Right atrium auricular region (tissue), 2 donors: ENCODE measurements around the gene CCDC192. TPM values are rescaled to one million over a fixed set of nuclear protein-coding genes. Genes with fewer than 3 reads are reported as not detected.

ENCODE experiments used
- DNase-seq: peaks from one replicate; pipeline ENCODE4 v3.0.0-alpha.2; 2019; ENCODE audit warnings: low spot score
- H3K27ac ChIP-seq, 2 donors: fragments of 200-600 bp; sonication (generic); 1 replicate in 1 of 2; 2 replicates in 1 of 2; pipeline ENCODE4 v1.5.1; 2016 to 2019
- H3K27me3 ChIP-seq, 2 donors: fragments of 200-600 bp; sonication (generic); one replicate each; pipeline versions ENCODE4 v1.5.1 to v1.6.0; 2017 to 2019
- H3K36me3 ChIP-seq: fragments of 200-600 bp; sonication (generic); one replicate; pipeline ENCODE4 v1.5.1; 2016
- H3K4me1 ChIP-seq, 2 donors: fragments of 200-600 bp; sonication (generic); one replicate each; pipeline versions ENCODE4 v1.5.1 to v1.6.0; 2017 to 2019
- H3K4me3 ChIP-seq, 2 donors: fragments of 200-600 bp; sonication (generic); 1 replicate in 1 of 2; 2 replicates in 1 of 2; pipeline ENCODE4 v1.5.1; 2017 to 2019; ENCODE audit warnings: mild to moderate bottlenecking in 1 of 2, moderate library complexity in 1 of 2
- H3K9me3 ChIP-seq, 2 donors: fragments of 200-600 bp; sonication (generic); one replicate each; pipeline ENCODE4 v1.5.1; 2019
- CTCF ChIP-seq, 2 donors: fragments of 200-600 bp; sonication (generic); IDR thresholded peaks; one replicate each; pipeline ENCODE4 v1.5.1; 2019; ENCODE audit warnings: antibody characterized with exemption in 2 of 2
- total RNA-seq, 2 donors: library from RNA; depleted of rRNA; stranded (reverse); fragments of >200 nt; gene quantifications; one replicate each; pipeline ENCODE4 v1.1.0, GENCODE V29; 2016

Gene CCDC192
- total RNA-seq, 2 donors from 2014 or later = not detected

GRCh38 chr5:127826011-127826410, 122.8 kb downstream of the CCDC192 start:
- no peak overlapping the region for H3K27ac ChIP-seq
- no peaks in the 10 kb centered on the region for H3K36me3 ChIP-seq
- no peaks in the 10 kb centered on the region for H3K9me3 ChIP-seq
- H3K4me3 ChIP-seq = no peak overlapping the region
- DNase-seq = no peak
- H3K27me3 ChIP-seq = no peaks in the 10 kb centered on the region
- no peak for TF ChIP-seq CTCF (IDR thresholded peaks at IDR 0.05)
- H3K4me1 ChIP-seq = no peaks in the 10 kb centered on the region

GRCh38 chr5:127827451-127827850, 124.3 kb downstream of the CCDC192 start:
- Histone ChIP-seq H3K27ac (no peak overlapping the region), H3K36me3 (no peaks in the 10 kb centered on the region)
- no peak for TF ChIP-seq CTCF (IDR thresholded peaks at IDR 0.05)

GRCh38 chr5:127830157-127830556, 127.0 kb downstream of the CCDC192 start:
- no peaks in the 10 kb centered on the region for H3K27me3 ChIP-seq
- H3K9me3 ChIP-seq = no peaks in the 10 kb centered on the region
- H3K4me1 ChIP-seq = no peaks in the 10 kb centered on the region
- no peak overlapping the region for H3K4me3 ChIP-seq
- DNase-seq = no peak
- no peak for TF ChIP-seq CTCF (IDR thresholded peaks at IDR 0.05)
- H3K36me3 ChIP-seq = no peaks in the 10 kb centered on the region
- no peak overlapping the region for H3K27ac ChIP-seq

More at GRCh38 chr5:127827451-127827850, 124.3 kb downstream of the CCDC192 start:
- H3K4me3 ChIP-seq = no peak overlapping the region
- no peaks in the 10 kb centered on the region for H3K9me3 ChIP-seq
- H3K27me3 ChIP-seq = no peaks in the 10 kb centered on the region
- no peaks in the 10 kb centered on the region for H3K4me1 ChIP-seq
- DNase-seq = no peak

GRCh38 chr5:127830829-127831598, 127.8 kb downstream of the CCDC192 start:
- no peak overlapping the region for H3K4me3 ChIP-seq
- H3K9me3 ChIP-seq = no peaks in the 10 kb centered on the region
- no peak for DNase-seq
- no peak for TF ChIP-seq CTCF (IDR thresholded peaks at IDR 0.05)
- H3K27me3 ChIP-seq = no peaks in the 10 kb centered on the region
- no peak overlapping the region for H3K27ac ChIP-seq
- no peaks in the 10 kb centered on the region for H3K4me1 ChIP-seq
- no peaks in the 10 kb centered on the region for H3K36me3 ChIP-seq

GRCh38 chr5:127832067-127832466, 128.9 kb downstream of the CCDC192 start:
- H3K36me3 ChIP-seq = no peaks in the 10 kb centered on the region
- TF ChIP-seq CTCF (IDR thresholded peaks at IDR 0.05) = no peak
- no peaks in the 10 kb centered on the region for H3K27me3 ChIP-seq

GRCh38 chr5:127834094-127834531, 130.9 kb downstream of the CCDC192 start:
- no peak overlapping the region for H3K27ac ChIP-seq
- DNase-seq = no peak

More at GRCh38 chr5:127832067-127832466, 128.9 kb downstream of the CCDC192 start:
- H3K27ac ChIP-seq = no peak overlapping the region
- H3K4me1 ChIP-seq = no peaks in the 10 kb centered on the region
- H3K9me3 ChIP-seq = no peaks in the 10 kb centered on the region
- DNase-seq = no peak
- no peak overlapping the region for H3K4me3 ChIP-seq

More at GRCh38 chr5:127834094-127834531, 130.9 kb downstream of the CCDC192 start:
- Histone ChIP-seq H3K27me3 (no peaks in the 10 kb centered on the region), H3K9me3 (no peaks in the 10 kb centered on the region), H3K4me3 (no peak overlapping the region), H3K36me3 (no peaks in the 10 kb centered on the region), H3K4me1 (no peaks in the 10 kb centered on the region)
- no peak for TF ChIP-seq CTCF (IDR thresholded peaks at IDR 0.05)
